ENCODE results near the gene PRELP.

PRELP gene

DNA sequence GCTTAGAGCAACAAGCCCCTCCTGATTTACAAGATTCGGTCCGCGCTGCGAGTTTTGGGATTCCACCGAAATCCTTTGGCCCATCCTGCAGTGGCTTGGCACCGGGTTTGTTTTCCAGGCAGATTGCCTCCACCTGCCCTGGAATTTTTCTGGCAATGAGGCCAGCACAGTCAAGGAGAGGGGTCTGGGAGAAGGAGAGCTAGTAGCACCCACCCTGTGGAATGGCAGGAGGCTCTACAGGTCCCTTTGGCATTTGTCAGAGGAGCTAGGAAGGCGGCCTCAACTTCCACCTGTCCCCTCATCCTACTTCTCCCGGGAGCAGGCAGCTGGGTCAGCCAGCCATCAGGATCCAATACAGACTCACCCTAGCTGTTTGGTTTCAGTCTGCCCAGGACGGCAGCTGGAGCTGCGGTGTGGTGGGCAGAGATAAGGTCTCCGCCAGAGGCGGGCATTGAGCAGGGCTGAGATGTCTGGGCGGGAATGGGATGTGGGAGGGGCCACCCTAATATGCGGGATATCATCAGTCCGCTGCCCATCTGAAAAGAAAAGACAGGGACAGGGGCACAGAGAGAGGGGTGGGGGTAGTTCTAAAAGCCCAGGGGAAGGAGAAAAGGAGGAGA lies 37.8 kb upstream of the PRELP start:
- TF ChIP-seq, protein P1, sequence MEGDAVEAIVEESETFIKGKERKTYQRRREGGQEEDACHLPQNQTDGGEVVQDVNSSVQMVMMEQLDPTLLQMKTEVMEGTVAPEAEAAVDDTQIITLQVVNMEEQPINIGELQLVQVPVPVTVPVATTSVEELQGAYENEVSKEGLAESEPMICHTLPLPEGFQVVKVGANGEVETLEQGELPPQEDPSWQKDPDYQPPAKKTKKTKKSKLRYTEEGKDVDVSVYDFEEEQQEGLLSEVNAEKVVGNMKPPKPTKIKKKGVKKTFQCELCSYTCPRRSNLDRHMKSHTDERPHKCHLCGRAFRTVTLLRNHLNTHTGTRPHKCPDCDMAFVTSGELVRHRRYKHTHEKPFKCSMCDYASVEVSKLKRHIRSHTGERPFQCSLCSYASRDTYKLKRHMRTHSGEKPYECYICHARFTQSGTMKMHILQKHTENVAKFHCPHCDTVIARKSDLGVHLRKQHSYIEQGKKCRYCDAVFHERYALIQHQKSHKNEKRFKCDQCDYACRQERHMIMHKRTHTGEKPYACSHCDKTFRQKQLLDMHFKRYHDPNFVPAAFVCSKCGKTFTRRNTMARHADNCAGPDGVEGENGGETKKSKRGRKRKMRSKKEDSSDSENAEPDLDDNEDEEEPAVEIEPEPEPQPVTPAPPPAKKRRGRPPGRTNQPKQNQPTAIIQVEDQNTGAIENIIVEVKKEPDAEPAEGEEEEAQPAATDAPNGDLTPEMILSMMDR (conservative IDR thresholded peaks at IDR 0.05; ENCODE audit: low read depth, low read length), result no peak
- DNase-seq (ENCODE audit: low read depth), result no peak

DNA sequence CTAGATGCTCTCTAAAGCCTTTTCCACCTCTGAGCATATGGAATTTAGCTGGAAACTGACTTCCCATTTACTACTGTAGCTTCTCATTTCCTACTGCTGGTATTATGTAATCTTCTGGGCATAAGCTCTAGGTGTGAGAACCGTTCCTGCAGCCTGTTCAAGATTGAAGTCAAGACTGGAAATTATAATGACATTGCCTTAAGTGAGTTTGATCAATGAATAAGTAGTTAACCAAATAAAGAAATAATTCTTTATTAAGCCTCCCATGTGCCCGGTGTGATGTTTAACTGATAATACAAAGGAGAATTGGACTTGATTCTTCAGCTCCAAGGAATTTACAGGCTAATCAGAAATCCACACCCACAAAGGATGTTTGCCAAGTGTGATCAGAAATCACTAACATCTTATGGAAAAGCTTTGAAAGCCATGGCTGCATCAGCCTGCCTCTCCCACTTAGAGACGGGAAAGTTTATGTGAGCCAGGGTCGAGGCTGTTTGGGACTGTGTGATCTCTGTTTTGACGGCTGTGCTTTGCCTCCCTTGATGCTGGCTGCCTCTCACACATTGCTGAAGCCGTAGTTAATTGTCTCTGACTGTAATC lies 36.4 kb upstream of the PRELP start:
- no peak overlapping the region for H3K4me3 ChIP-seq (ENCODE audit: low read length)
- no peak for DNase-seq (ENCODE audit: low read depth)
- TF ChIP-seq, protein P1 (conservative IDR thresholded peaks at IDR 0.05; ENCODE audit: low read depth, low read length), result no peak

More for the DNA sequence above, 37.8 kb upstream of the PRELP start:
- H3K4me3 ChIP-seq (ENCODE audit: low read length), result no peak overlapping the region

DNA sequence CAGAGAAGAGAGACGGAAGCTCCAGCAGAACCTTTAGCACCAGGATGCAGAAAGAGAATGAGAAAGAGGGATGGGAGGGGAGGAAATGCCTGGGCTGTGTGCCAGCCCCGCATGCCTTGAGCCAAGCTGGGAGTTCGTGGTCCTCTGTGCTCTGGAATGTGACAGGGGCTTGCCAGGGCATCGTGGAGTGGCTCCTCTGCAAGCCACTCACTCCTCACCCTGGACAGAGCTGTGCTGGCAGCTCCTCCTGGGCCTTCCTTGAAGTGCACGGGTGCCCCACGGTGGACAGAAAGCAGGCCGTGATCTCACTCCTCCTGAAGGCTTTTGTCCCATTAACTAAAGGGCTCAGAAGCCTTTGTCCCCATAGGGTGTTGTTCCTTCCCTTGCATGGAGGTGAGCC lies 34.8 kb upstream of the PRELP start:
- TF ChIP-seq, protein P1 (conservative IDR thresholded peaks at IDR 0.05; ENCODE audit: low read depth, low read length), result peak; percentile 47
- no peak overlapping the region for H3K4me3 ChIP-seq (ENCODE audit: low read length)
- DNase-seq (ENCODE audit: low read depth), result peak; percentile 25

DNA sequence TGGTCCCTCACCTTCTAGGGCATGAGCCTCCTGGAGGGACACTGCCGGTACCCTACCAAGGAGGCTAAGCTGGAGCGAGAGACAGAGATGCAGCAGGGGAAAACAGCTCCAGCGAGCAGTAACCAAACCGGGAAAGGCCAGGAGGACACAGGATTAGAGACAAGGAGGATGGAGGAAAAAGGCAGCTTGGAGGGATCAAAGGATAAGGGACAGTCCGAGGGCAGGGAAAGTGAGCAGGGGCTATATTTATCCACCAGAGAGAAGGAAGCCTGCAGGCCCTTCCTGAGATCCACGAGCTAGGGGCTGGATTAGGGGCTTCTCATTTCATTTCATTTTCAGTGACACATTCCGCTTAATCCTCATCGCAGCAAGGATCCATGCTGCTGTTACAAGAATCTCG lies 33.8 kb upstream of the PRELP start:
- TF ChIP-seq, protein P1 (conservative IDR thresholded peaks at IDR 0.05; ENCODE audit: low read depth, low read length), result no peak
- H3K4me3 ChIP-seq (ENCODE audit: low read length), result no peak overlapping the region
- no peak for DNase-seq (ENCODE audit: low read depth)

DNA sequence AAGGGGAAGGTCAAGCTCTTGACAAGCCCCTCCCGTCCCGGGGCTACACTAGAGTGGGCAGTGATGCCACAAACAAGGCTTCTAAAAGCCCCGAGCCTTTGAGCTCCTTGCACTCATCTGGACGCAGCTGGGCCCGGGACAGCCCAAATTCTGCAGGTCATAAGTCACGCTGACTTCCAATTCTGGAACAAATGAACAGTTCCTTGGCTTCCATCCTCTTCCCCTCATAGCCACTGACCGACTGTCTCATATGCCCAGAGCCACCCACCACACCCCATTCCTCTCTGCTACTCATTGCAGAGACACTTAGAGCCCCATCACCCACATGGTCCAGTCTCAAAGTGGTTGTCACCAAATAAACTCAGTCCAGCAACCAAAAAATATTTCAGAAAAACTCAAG lies 32.8 kb upstream of the PRELP start:
- H3K4me3 ChIP-seq (ENCODE audit: low read length), result no peak overlapping the region

DNA sequence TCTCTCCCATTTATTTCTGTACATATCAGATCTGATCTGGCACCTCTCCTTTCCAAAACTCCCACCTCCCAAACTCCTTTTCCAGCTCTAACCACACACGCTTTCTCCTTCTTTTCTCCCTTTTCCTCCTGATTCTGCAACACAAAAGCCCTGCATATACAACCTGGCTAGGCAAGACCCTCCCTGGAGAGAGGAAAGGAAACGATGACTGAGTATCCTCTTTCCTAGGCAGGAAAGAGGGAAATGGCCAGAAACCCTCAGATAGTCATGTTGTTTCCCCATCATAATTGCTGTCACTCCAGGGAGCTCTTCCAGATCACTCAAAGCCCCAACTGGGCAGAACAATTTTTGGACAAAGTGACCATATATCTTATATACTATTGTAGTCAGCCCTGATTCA lies 32.3 kb upstream of the PRELP start:
- DNase-seq (ENCODE audit: low read depth), result no peak
- TF ChIP-seq, protein P1 (conservative IDR thresholded peaks at IDR 0.05; ENCODE audit: low read depth, low read length), result no peak
- H3K4me3 ChIP-seq (ENCODE audit: low read length), result no peak overlapping the region

More for the DNA sequence above, 32.8 kb upstream of the PRELP start:
- TF ChIP-seq, protein P1 (conservative IDR thresholded peaks at IDR 0.05; ENCODE audit: low read depth, low read length), result no peak
- DNase-seq (ENCODE audit: low read depth), result no peak

DNA sequence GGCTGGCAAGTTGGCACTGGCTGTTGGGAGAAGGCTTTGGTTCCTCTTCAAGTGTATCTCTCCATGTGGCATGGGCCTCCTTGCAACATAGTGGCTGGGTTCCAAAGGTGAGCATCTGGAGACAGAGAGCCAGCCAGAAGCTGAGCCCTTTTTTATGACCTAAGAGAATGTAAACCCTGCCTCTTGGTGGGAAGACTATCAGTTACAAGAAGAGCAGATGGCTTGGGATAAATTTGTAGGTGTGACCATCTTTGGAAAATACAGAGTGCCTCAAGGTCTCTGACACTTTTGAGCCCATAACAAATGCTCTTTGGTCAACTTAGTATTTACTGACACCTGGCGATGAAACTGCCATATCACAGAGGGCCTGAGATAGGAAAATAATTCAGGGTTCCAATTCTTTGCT lies 31.4 kb upstream of the PRELP start:
- no peak for DNase-seq (ENCODE audit: low read depth)
- TF ChIP-seq, protein P1 (conservative IDR thresholded peaks at IDR 0.05; ENCODE audit: low read depth, low read length), result no peak
- no peak overlapping the region for H3K4me3 ChIP-seq (ENCODE audit: low read length)
